A549 (cell line): Measurements from ENCODE around the gene KDM6A. TPM values are rescaled to one million over a fixed set of nuclear protein-coding genes. Genes with fewer than 3 reads are reported as not detected.
A peak's percentile ranks its signal among the peaks of the same experiment; 100 is the strongest.
"Not testable (repeated sequence)": the region's sequence is repeated elsewhere in the genome, so short reads cannot be mapped to it uniquely, and the experiment has no call there.

Source experiments
- ATAC-seq, 2 experiments: fragments of 200-7000 bp in 1 of 2; fragments of >200 bp in 1 of 2; cut with Nextera tagmentation in 1 of 2; cut with Tn5 transposase in 1 of 2; 3 replicates each; pipeline versions ENCODE4 v1.8.0 to v1.9.1; 2018 to 2020; ENCODE audit warnings: mild to moderate bottlenecking in 1 of 2, moderate library complexity in 1 of 2
- CTCF ChIA-PET: fragments of 300-600 bp; sonication (Branson Sonifier 250); formaldehyde crosslinking; extraction: SDS; loops from one replicate; lab custom pipeline; 2021; ENCODE audit warnings: antibody characterized with exemption, inconsistent platforms; lab: Yijun Ruan, JAX
- POLR2A ChIA-PET: fragments of 350-600 bp; formaldehyde crosslinking; extraction: SDS; loops from one replicate; lab custom pipeline; 2021; ENCODE audit warnings: antibody characterized with exemption, inconsistent platforms; lab: Yijun Ruan, JAX
- DNase-seq, 2 experiments: peaks; one replicate each; pipeline versions ENCODE4 v3.0.0 to v3.0.0-alpha.2; 2011 to 2016; ENCODE audit warnings: low read depth in 1 of 2, low spot score in 1 of 2
- FAIRE-seq: peaks from 2 replicates; lab custom pipeline; 2011; peaks lifted over from hg19 to GRCh38; lab: Jason Lieb, UNC
- H3K27ac ChIP-seq, 2 experiments: fragments of >200 bp; sonication (Bioruptor Twin); formaldehyde crosslinking; 3 replicates each; pipeline ENCODE4 v1.5.1; 2016 to 2017
- H3K4me1 ChIP-seq: fragments of >200 bp; sonication (Bioruptor Twin); formaldehyde crosslinking; 3 replicates; pipeline ENCODE4 v1.6.1; 2016
- H3K4me2 ChIP-seq: fragments of >200 bp; sonication (Bioruptor Twin); formaldehyde crosslinking; 3 replicates; pipeline ENCODE4 v1.6.1; 2016
- H3K4me3 ChIP-seq: fragments of >200 bp; sonication (Bioruptor Twin); formaldehyde crosslinking; 3 replicates; pipeline ENCODE4 v1.5.1; 2016
- H3K9me3 ChIP-seq: fragments of >200 bp; sonication (Bioruptor Twin); formaldehyde crosslinking; 3 replicates; pipeline ENCODE4 v1.6.1; 2016
- BCL3 ChIP-seq: fragments of >200 bp; sonication (Bioruptor Twin); formaldehyde crosslinking; IDR thresholded peaks from 3 replicates; pipeline ENCODE4 v1.6.1; 2016
- BHLHE40 ChIP-seq: IDR thresholded peaks from 2 replicates; pipeline ENCODE4 v1.6.1; 2012; ENCODE audit warnings: low read depth, low read length, inconsistent platforms
- CBX2 ChIP-seq: fragments of 200-600 bp; sonication (generic); IDR thresholded peaks from 2 replicates; pipeline ENCODE4 v1.6.1; 2016; ENCODE audit warnings: low read depth, mild to moderate bottlenecking, borderline replicate concordance
- CBX8 ChIP-seq: fragments of 200-600 bp; sonication (generic); IDR thresholded peaks from 2 replicates; pipeline ENCODE4 v1.6.1; 2016
- CHD4 ChIP-seq: fragments of 200-600 bp; sonication (generic); IDR thresholded peaks from 2 replicates; pipeline ENCODE4 v1.6.1; 2016; ENCODE audit warnings: antibody characterized with exemption, mild to moderate bottlenecking, borderline replicate concordance
- CTCF ChIP-seq: fragments of >200 bp; sonication (Bioruptor Twin); formaldehyde crosslinking; IDR thresholded peaks from 3 replicates; pipeline ENCODE4 v1.5.1; 2016
- EHMT2 ChIP-seq: fragments of 200-600 bp; sonication (generic); IDR thresholded peaks from 2 replicates; pipeline ENCODE4 v1.6.1; 2016; ENCODE audit warnings: antibody characterized with exemption, low read depth, mild to moderate bottlenecking, moderate library complexity
- EP300 ChIP-seq, 2 experiments: fragments of >200 bp; sonication (Bioruptor Twin); formaldehyde crosslinking; IDR thresholded peaks; 2 replicates in 1 of 2; 3 replicates in 1 of 2; pipeline ENCODE4 v1.6.1; 2016 to 2017
- ESRRA ChIP-seq: fragments of 150-350 bp; IDR thresholded peaks from 2 replicates; pipeline ENCODE4 v1.6.1; 2014; ENCODE audit warnings: mild to moderate bottlenecking, low read length, borderline replicate concordance
- FOSL2 ChIP-seq, 2 experiments: fragments of 450-650 bp in 1 of 2; fragments of >200 bp in 1 of 2; sonication (Bioruptor Twin) in 1 of 2; formaldehyde crosslinking; IDR thresholded peaks; 2 replicates each; pipeline versions ENCODE4 v1.5.0 to v1.6.1; 2016 to 2020; ENCODE audit warnings: mild to moderate bottlenecking in 1 of 2, moderate library complexity in 1 of 2
- GATA3 ChIP-seq: IDR thresholded peaks from 2 replicates; pipeline ENCODE4 v1.6.1; 2012; ENCODE audit warnings: borderline replicate concordance
- HES2 ChIP-seq: fragments of >200 bp; sonication (Bioruptor Twin); formaldehyde crosslinking; IDR thresholded peaks from 2 replicates; pipeline ENCODE4 v1.6.1; 2016
- HEYL ChIP-seq: fragments of 250-450 bp; sonication (Bioruptor Pico); IDR thresholded peaks from 2 replicates; pipeline ENCODE4 v1.8.0; 2021; ENCODE audit warnings: mild to moderate bottlenecking, moderate library complexity
- HOXB13 ChIP-seq: fragments of 250-450 bp; sonication (Bioruptor Pico); IDR thresholded peaks from 2 replicates; pipeline ENCODE4 v1.5.0; 2020; ENCODE audit warnings: low read depth, mild to moderate bottlenecking, moderate library complexity
- HOXB5 ChIP-seq: fragments of 250-450 bp; sonication (Bioruptor Pico); IDR thresholded peaks from 2 replicates; pipeline ENCODE4 v1.5.0; 2020; ENCODE audit warnings: mild to moderate bottlenecking, moderate library complexity
- KDM1A ChIP-seq: fragments of 200-600 bp; sonication (generic); IDR thresholded peaks from 2 replicates; pipeline ENCODE4 v1.6.1; 2016; ENCODE audit warnings: low read depth, mild to moderate bottlenecking
- KDM5A ChIP-seq: fragments of 200-600 bp; sonication (generic); IDR thresholded peaks from 2 replicates; pipeline ENCODE4 v1.6.1; 2016; ENCODE audit warnings: antibody characterized with exemption, mild to moderate bottlenecking
- MAX ChIP-seq: IDR thresholded peaks from 2 replicates; pipeline ENCODE4 v1.6.1; 2012
- NPAS2 ChIP-seq: fragments of 250-450 bp; sonication (Bioruptor Pico); IDR thresholded peaks from 2 replicates; pipeline ENCODE4 v1.8.0; 2022; ENCODE audit warnings: mild to moderate bottlenecking, moderate library complexity, borderline replicate concordance
- PBX3 ChIP-seq: IDR thresholded peaks from 2 replicates; pipeline ENCODE4 v1.6.1; 2012
- RAD21 ChIP-seq, 2 experiments: fragments of >200 bp in 1 of 2; sonication (Bioruptor Twin) in 1 of 2; formaldehyde crosslinking in 1 of 2; IDR thresholded peaks in 1 of 2; conservative IDR thresholded peaks in 1 of 2; 2 replicates in 1 of 2; 3 replicates in 1 of 2; pipeline ENCODE4 v1.6.1; 2012 to 2018; ENCODE audit warnings: inconsistent platforms in 1 of 2
- RARB ChIP-seq: fragments of 250-450 bp; sonication (Bioruptor Pico); IDR thresholded peaks from 2 replicates; pipeline ENCODE4 v1.8.0; 2021; ENCODE audit warnings: mild to moderate bottlenecking, moderate library complexity
- SMC3 ChIP-seq: fragments of >200 bp; sonication (Bioruptor Twin); formaldehyde crosslinking; IDR thresholded peaks from 3 replicates; pipeline ENCODE4 v1.6.1; 2018; ENCODE audit warnings: inconsistent platforms
- WGBS: methylation state at CpG from one replicate; pipeline ENCODE4 v1.1.6; 2017; ENCODE audit errors: missing lambda C conversion rate; 5-methylcytosine and 5-hydroxymethylcytosine counted together
- polyA plus RNA-seq, 4 experiments: library from polyadenylated mRNA; depleted of rRNA in 3 of 4; stranded (reverse); fragments of >200 nt; fragmentation: RNase III in 1 of 4; extraction: RNeasy Plus Mini Kit Qiagen cat#74134 plus additional on column Dnase treatment in 1 of 4; gene quantifications; 2 replicates in 3 of 4; 3 replicates in 1 of 4; pipeline ENCODE4 v1.2.3, GENCODE V29; 2011 to 2017

Gene KDM6A
- polyA plus RNA-seq, 2 of the 4 experiments (the other 2 are of a cell fraction) = 9.3 to 18.4 TPM

GRCh38 chrX:45070116-45071007, 197.4 kb downstream of the KDM6A start:
- peak; percentile 67 for TF ChIP-seq SMC3
- no peak for TF ChIP-seq BCL3
- peak; percentile 70 for TF ChIP-seq CTCF
- peak; percentile 70 to 77; a peak in 4 of 5 replicates for TF ChIP-seq RAD21 (conservative IDR thresholded peaks at IDR 0.05 in 1 of 2, IDR thresholded peaks at IDR 0.05 in 1 of 2)
- TF ChIP-seq CBX8 = no peak
- no peak for TF ChIP-seq HOXB13 (CRISPR knock-in tag)
- Histone ChIP-seq H3K4me2 (no peak overlapping the region), H3K27ac (no peak overlapping the region), H3K9me3 (no peaks in the 10 kb centered on the region), H3K4me1 (no peaks in the 10 kb centered on the region), H3K4me3 (no peak overlapping the region)
- CTCF ChIA-PET = interaction anchor here (0.6 to 1.6 kb wide), 20 partner anchors 8 to 1301 kb away, joined by 3 to 8 read pairs (median 3); no protein-coding TSS in a partner anchor
- 31% methylated on average over 2 of the region's 2 CpGs for WGBS
- ATAC-seq (peak; percentile 56 to 78; a peak in 4 of 6 replicates), FAIRE-seq (peak; percentile 99), DNase-seq (peak; percentile 4 to 70)
- POLR2A ChIA-PET = interaction anchor here (1.0 kb wide), 1 partner anchor 198 kb away, joined by 5 read pairs; the partner anchor contains the start of gene KDM6A

- FAIRE-seq, H3K4me1 ChIP-seq, POLR2A ChIA-PET, H3K27ac ChIP-seq, DNase-seq, ATAC-seq, H3K9me3 ChIP-seq, CTCF ChIA-PET, H3K4me2 ChIP-seq, H3K4me3 ChIP-seq: not testable (repeated sequence)
- 97% methylated on average over 4 of the region's 4 CpGs for WGBS
These were observed 200.0 kb downstream of the KDM6A start for GRCh38 chrX:45073011-45073410.

GRCh38 chrX:45077748-45078424, 204.9 kb downstream of the KDM6A start:
- no peak overlapping the region for H3K4me2 ChIP-seq
- no peak for TF ChIP-seq ESRRA
- no peak for TF ChIP-seq EP300 (IDR thresholded peaks at IDR 0.05)
- no peak for TF ChIP-seq BHLHE40
- no peak for TF ChIP-seq GATA3
- TF ChIP-seq CHD4 = no peak
- TF ChIP-seq EHMT2 = no peak
- TF ChIP-seq KDM1A = no peak
- no peak for TF ChIP-seq CBX2
- TF ChIP-seq RARB (CRISPR knock-in tag) = no peak
- TF ChIP-seq NPAS2 (CRISPR knock-in tag) = no peak
- TF ChIP-seq HOXB5 (CRISPR knock-in tag) = no peak
- TF ChIP-seq HES2 = no peak
- TF ChIP-seq KDM5A = no peak
- no peak for TF ChIP-seq HEYL (CRISPR knock-in tag)
- no peak for TF ChIP-seq FOSL2 (IDR thresholded peaks at IDR 0.05)
- TF ChIP-seq FOSL2 (CRISPR knock-in tag; IDR thresholded peaks at IDR 0.05) = no peak
- no peak for TF ChIP-seq CTCF
- no peak for TF ChIP-seq MAX
- no peak for TF ChIP-seq PBX3
- 0 out of 3 replicates have a peak, but pooled peaks cover 3% of the 10 kb centered on the region for H3K4me1 ChIP-seq
- no peaks in the 10 kb centered on the region for H3K9me3 ChIP-seq
- ATAC-seq (no peak), DNase-seq (no peak), FAIRE-seq (peak; percentile 80)
- no peak overlapping the region for H3K27ac ChIP-seq
- 83% methylated on average over 2 of the region's 2 CpGs for WGBS
- CTCF ChIA-PET = no interaction called here
- POLR2A ChIA-PET = no interaction called here
- no peak overlapping the region for H3K4me3 ChIP-seq
